ENCODE results near the gene SLIT1.

Gene SLIT1

DNA sequence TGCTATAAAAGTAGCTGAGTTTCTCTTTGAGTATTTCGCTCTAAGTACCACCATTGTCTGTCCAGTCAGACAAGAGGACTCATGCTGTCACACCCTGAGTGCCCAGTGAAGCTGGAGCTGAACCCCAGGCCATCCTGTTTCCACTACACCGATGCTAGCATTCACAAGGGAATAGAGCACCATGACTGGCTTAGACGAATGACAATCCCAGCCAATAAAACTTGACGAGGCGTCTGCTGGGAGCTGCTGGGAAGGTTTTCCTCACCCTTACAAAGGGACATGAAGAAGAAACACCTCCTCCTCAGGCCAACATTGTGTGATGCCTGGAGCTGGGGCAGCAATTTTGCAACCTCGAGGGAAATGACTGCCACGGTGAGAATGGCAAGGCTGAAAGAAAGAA lies 17.5 kb upstream of the SLIT1 start:
- DNase-seq (ENCODE audit: low read depth, low spot score), result no peak

DNA sequence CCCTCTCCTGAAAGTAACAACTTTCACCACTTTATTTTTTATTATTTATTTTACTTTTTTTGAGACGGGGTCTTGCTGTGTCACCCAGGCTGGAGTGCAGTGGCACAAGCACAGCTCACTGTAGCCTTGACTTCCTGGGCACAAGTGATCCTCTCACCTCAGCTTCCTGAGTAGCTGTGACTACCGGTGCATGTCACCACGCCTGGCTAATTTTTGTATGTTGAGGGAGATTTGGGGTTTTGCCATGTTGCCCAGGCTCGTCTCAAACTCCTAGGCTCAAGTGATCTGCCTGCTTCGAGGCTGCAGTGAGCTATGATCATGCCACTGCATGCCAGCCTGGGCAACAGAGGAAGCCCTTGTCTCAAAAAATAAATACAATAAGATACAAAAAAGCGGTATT lies 14.9 kb upstream of the SLIT1 start:
- DNase-seq (ENCODE audit: low read depth, low spot score), result no peak

DNA sequence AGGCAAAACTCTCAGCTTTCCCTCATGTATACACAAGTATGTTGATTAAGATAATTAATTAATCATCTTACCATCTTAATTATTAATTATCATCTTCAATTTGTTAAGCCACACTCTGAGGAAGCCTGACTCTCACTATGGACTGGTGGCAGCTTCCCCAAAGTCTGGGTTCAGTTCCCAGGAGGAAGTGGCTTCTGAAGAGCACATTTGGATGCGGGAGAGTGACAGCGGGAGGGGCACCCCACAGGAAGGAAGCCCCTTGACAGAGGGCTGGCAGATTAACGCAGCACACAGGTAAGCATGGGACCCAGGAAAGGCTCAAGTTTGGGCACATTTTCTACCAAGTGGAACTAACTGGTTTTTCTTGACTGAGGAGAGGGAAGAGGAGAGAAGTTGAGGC lies 13.4 kb upstream of the SLIT1 start:
- no peak for DNase-seq (ENCODE audit: low read depth, low spot score)

DNA sequence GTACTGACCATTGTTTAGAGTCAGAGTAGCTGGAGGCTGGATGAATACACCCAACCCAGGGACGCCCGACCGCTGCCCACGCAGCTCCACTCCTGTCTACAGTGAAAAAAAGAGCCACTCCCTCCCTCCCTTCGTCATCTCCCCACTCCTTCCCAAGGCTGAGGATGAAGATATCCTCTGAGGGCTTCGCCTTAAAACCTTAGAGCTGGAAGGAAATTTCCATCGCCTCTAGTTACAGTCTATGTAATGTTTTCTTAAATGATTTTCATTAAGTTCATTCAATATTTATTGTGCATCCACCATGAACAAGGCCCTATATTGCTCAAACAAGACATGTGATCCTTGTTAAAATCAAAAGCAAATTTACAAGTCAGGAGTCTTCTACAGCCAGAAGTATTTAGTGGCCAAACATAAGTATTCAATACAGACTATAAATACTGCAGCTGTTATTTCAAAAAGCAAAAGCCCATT lies 11.3 kb upstream of the SLIT1 start:
- no peak for DNase-seq (ENCODE audit: low read depth, low spot score)

DNA sequence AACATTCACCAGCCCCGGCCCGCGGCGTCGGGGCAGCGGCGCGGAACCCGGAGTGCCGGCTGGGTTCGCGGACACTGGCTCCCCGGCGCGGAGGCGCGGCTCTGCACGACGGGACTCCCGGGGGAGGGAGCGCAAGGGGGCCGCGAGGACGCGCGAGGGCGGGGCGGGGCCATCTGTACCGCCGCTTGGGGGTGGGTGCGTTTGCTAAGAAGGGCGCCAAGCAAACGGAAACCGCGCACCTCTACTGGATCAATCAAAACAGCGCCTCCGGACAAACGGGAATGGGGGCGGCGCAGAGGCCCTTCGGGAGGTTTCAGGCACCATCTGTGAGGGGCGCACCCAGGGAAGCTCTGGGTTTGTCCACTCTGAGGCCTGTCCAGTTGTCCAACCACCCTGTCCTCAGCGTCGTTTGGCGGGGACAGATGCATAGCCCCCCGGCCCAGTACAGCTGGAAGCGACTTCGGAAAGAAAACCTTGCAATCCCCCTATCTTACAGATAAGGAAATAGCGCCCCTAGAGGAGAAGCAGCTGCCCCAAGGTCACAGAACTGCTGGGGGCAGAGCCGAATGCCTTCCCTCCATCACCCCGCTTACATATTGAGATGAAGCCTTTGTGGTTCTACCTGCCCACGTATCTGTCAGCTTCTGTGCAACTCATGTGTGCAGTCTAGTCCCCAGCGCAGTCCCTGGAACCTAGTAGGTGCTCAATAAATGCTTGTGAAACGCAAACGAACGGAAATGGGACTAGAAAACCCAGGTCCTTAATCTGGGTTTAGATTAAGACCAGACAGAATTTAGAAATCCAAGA lies 10.7 kb upstream of the SLIT1 start:
- DNase-seq (ENCODE audit: low read depth, low spot score), result peak; percentile 68

DNA sequence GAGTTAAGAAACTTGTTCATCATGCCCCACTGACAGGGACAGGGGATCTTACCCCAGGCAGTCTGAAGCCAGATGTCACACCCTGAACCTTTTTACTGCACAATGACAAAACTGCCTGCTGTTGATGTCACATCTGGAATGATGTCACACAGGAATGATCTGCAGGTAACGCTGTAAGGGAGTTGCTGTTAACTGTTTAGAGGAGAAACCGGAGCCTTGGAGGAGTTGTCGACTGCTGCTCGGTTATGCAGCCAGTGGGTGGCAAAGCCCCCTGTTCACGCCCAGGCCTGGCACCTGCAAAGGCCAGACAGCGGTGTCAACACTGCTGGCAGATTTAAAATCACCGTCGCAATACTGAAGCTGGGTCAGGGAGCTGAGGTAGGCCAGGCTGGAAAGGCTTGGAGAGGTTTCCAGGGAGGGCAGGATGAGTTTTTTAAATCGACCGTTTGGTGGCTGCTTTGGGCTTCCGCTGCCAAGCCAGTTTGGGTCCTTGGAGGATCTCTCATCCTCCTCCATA lies 10.0 kb upstream of the SLIT1 start:
- no peak for DNase-seq (ENCODE audit: low read depth, low spot score)

DNA sequence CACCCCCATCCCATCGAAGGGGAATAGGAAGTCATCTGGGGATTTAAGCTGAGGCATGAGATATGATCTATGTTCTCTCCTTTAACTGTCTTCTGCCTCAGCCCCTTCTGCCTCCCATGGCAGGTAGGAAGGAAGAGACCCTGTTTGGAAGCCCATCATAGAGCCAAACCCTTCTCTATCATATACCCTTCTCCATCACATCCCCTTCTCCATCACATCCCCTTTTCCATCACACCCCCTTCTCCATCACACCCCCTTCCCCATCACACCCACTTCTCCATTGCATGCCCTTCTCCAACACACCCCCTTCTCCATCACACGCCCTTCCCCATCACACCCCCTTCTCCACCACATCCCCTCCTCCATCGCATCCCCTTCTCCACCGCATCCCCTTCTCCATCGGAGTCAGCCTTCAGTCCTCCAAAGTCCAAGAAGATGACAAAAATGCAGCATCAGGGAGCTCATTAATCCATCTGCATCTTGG lies 7.2 kb upstream of the SLIT1 start:
- DNase-seq (ENCODE audit: low read depth, low spot score), result no peak

DNA sequence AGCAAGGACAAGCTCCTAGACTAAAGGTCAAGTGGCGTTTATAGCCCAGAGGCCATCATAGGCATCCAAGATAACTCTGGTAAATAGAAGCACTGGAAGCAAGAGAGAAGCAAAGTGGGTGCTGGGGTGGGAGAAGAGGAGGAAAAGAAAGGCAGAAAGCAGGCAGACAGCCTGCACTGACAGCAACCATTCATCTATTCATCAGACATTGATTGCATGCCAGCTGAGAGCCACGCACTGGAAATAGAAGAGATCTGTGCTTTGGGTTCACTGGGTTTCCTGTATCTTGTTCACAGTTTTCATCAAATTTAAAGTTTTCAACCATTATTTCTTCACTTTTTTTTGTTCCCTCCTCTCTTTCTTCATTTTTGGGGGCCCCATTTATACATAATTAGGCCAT lies 4.7 kb upstream of the SLIT1 start:
- DNase-seq (ENCODE audit: low read depth, low spot score), result no peak

DNA sequence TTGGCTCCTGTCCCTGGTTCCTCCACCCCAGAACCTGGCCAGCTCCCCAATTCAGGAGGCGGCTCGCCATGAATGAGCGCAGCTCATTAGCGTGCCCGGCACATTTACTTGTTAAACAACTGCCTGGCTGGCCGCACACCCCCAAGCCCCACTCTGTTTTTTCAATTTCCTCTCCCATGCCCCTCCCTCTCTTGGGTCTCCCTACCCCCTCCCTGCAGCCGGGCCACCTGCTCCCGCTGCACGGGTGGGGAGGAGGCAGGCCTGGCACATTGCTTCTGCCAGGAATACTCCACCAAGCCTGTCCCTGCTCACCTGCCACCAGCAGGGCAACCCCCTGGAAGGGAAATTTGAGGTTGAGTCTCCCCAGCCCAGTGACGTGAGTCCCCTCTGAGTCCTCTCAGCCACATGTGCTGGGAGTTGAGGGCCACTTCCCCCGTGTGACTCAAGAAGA lies 2.5 kb upstream of the SLIT1 start:
- no peak for DNase-seq (ENCODE audit: low read depth, low spot score)

DNA sequence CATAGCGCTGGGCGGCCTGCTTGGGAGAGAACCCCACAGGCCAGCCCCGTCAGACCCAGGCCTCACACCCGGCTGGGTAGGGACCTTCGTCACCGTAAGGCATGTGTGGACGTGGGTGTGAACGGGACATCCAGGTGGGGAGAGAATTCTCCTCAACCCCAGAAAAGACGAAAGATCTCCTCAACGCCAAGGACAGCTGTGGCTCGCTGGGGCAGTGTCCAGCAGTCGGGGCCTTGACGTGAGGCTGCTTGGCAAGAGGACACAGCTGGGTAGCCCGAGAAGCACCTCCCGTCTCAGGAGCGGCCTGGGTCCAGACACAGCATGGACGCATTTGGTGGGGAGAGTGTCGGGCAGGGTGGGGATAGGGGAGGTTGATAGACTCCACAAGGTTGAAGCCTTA lies 1.2 kb upstream of the SLIT1 start:
- no peak for DNase-seq (ENCODE audit: low read depth, low spot score)

DNA sequence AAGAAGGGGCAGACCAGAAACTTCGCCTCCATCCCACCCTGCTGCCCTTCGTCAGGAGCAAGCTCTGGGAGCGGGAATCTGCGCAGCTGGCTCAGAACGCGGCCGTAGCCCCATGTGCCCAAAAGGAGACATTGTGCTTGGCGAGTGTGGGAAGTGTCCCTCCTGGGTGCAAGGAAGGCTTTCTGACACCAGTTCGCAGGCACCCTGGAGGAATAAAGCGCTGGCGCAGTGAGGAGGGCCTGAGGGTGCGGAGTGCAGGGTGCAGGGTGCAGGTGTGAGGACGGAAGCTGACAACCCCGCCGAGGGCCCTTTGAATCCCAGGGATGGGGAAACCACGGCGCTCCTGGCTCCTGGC lies 811 bp downstream of the SLIT1 start:
- DNase-seq (ENCODE audit: low read depth, low spot score), result no peak

DNA sequence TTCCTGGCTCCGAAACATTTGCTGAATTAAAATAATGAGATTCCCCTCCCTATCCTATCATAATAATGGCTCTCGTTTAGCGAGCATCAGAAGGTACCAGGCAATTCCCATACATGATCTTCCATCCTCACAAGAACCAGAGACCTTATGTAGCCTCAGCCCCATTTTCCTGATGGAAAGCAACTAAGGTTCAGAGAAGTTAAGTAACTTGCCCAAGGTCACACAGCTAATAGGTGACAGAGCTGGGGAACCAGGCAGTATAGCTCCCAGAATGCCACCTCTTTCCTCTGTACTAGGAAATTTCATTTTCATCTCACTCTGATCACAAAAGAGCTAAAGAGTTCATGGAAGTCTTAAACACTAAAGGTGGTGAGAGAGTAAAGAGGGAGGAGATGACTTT lies 2.4 kb downstream of the SLIT1 start:
- DNase-seq (ENCODE audit: low read depth, low spot score), result no peak

DNA sequence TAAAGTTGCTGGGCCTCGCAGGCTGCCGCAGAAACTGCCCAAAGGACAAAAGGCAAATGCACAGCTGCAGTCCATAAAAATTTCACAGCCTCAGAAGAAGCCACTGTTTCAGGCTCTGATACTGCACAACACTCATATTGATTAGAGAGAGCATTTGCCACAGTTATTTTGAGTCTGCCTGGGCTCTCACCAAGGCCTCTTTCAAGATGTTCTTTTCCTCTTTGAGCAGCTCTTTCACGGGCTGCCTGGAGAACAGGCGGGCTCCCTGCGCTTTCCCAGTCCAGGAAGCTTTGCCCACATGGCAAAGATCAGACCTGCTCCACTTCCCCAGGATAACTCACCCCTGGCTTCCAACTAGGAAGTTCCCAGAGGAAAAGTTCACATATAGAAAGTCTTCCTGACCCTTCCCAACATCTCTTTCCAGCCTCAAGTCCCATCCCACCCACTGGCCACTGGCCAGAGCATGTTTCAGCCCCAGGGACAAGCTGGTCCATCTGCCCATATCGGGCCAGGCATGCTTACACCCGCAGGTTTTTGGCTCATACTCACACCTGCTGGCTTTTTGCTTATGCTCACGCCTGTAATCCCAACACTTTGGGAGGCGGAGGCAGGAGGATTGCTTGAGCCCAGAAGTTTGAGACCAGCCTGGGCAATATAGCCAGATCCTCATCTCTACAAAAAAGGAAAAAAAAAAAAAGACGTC lies 3.3 kb downstream of the SLIT1 start:
- no peak for DNase-seq (ENCODE audit: low read depth, low spot score)

DNA sequence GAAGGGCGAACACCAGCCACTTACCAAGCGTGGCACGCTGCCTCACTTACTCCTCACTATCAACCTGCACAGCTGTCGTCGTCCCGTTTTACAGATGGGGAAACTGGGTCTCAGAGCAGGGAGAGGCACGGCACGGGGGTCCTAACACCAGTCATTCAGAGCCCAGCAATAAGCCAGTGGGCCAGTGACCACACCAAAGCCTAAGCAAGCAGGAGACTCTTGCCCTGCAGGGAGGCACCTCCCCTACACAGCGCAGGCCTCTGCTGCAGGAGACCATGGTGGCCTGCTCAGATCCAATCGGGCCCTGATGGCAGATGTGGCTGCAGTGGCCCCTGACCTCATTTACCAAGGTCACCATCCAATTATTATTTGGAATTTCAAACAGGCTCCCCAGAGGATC lies 4.8 kb downstream of the SLIT1 start:
- no peak for DNase-seq (ENCODE audit: low read depth, low spot score)

DNA sequence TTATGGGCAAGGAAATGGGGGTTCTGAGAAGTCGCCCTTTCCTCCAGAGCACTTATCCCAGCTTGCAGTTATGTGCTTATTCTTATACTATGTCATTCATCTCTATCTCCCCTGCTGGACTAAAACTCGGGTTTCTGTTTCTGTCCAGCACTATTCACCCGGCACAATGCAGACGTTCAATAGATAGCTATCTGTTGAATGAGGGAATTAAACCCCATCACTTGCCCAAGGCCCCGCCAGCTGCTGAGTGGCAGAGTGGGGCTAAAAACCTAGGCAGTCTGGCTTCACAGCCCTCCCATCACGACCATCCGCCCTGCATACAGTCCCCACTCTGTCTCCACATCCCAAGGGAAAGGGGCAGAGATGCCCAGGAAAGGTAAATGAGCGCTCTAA lies 5.4 kb downstream of the SLIT1 start:
- DNase-seq (ENCODE audit: low read depth, low spot score), result no peak

DNA sequence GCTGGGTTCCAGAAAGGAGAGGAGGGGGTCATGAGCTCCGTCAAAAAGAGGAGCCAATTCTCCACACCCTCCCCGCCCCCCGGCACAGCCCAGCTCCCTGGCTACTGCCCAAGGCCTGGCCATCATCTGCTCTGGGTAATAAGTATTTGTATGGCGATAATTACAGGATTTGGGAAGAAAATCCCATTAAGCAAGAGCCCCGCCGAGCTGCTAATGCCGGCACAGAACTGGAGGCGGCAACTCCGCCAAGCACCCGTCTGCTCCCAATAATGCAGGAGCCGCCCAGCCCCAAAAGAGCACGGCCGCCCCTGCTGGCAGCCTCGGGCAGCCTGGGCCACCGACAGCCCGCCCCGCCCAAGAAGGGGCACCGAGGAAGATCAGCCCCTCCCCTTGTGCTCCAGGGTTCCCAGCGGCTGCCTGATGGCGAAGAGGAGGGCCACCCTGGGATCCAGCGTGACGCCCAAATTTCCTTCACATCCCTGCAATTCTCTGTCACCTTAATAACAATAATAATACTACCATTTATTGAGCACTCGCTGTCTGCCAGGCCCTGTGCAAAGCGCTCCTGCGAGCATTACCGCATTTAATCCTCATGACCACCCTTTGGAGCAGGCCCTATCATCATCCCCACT lies 5.9 kb downstream of the SLIT1 start:
- peak; percentile 34 for DNase-seq (ENCODE audit: low read depth, low spot score)

DNA sequence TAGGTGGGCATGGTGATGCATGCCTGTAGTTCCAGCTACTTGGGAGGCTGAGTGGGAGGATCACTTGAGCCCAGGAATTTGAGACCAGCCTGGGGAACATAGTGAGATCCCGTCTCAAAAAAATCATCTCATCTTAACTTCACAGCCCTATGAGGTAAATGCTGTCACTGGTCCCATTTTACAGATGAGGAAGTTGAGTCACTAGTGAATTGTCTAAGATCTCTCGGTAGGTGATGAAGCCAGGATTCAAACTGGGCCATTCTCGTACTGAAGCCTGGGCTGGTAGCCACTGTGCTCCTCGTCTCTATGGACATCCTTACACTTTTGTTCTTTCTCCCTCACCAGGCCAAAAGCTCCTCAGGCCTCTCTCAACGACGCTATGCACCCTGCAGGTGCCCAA lies 6.4 kb downstream of the SLIT1 start:
- no peak for DNase-seq (ENCODE audit: low read depth, low spot score)

DNA sequence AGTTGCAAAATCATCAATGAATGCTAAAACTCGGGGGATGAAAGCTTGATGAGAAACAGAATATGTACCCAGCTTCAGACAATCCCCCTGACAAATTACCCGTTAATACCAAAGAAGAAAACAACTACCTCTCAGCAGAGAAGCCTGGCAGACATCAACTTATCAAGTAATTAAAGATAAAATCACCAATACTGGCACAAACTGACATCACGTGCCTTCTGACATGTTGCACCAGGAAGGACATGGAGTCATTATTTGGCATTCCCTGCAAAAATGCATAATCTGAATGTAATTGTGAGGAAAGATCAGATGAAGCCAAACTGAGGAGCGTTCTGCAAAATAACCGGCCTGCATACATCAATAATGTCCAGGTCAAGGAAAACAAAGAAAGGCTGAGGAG lies 7.7 kb downstream of the SLIT1 start:
- DNase-seq (ENCODE audit: low read depth, low spot score), result no peak

DNA sequence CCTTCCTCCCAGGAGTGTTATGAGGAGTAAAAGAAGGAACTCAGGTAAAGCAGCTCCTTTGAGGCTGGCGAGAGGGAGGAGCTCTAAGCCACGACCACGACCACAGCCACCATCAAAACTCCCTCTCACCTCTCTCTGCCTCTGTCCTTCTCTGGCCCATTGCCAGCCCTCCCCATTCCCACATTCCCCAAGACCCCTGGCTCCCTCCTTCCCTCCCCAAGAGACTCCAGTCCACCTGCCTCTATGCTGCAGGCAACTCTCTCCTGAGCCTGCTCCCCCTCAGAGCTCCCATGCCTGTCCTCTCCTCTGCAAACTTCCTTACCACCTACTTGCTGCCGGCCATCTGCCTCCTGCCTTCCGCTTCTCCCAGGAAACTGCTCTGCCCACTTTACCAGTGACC lies 9.5 kb downstream of the SLIT1 start:
- no peak for DNase-seq (ENCODE audit: low read depth, low spot score)

DNA sequence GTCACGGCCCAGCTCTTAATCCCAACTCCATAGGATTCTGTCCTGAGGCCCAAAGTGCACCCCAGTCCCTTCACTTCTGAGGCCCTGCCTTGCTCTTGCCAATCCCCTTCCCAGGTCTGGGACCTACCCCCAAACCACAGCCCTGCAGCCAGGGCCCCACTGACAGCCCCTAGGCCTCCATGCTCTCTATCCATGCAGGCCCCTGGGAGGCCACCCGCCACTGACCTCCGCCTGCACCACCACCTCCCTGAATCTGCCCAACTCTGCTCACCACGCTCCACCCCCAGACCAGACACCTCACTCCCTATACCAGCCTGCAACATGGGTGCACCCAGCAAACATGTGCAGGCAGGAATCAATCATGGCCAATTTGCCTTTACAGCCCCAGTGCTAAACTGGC lies 10.2 kb downstream of the SLIT1 start:
- no peak for DNase-seq (ENCODE audit: low read depth, low spot score)

DNA sequence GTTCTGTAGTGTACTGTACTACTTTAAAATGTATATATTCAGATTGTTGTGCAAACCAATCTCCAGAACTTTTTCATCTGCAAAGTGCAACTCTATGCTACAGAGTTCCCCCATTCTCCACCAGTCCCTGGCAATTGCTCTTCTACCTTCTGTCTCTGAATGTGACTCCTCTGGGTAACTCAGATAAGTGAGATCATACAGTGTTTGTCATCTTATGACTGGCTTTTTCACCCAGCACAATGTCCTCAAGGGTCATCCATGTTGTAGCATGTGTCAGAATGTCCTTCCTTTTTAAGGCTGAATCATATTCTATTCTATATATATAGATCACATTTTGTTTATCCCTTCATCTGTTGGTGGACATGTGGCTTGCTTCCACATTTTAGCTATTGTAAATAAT lies 10.8 kb downstream of the SLIT1 start:
- no peak for DNase-seq (ENCODE audit: low read depth, low spot score)

DNA sequence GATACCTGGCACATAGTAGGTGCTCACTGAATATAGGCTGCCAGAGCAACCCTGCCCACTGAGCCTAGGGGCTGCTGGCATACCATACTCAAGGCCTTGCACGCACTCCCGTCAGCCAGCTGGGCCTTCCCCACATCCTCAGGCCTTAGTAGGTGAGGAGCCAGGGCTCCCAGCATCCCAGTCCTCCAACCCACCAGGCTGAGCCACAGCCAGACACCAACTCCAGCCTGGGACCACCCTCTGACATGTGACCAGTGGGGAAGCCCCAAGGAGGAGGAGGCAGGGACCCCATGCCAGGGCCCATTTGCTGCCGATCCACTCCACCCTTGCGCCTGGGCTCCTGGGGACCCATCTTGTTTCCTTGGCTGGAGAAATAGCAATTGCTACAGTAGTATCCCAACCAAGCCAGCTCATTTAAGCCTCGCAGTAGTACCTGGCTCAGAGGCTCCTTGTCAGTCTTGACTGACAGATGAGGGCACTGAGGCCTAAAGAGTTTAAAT lies 11.4 kb downstream of the SLIT1 start:
- no peak for DNase-seq (ENCODE audit: low read depth, low spot score)

Data from astrocyte of the hippocampus (primary cell).